HepG2 (cell line): ENCODE results near the gene MGA. TPM values are rescaled to one million over a fixed set of nuclear protein-coding genes. Genes with fewer than 3 reads are reported as not detected.

ENCODE experiments used
- ATAC-seq: fragments of 200-7000 bp; cut with Tn5 transposase; 3 replicates; pipeline ENCODE4 v1.9.1; 2020; ENCODE audit warnings: mild to moderate bottlenecking, moderate library complexity
- BruUV-seq: library from RNA; stranded (reverse); fragments of 400-500 nt; replicated peaks from 2 replicates; lab custom pipeline; 2021; lab: Mats Ljungman, UMichigan
- CTCF ChIA-PET: fragments of 300-600 bp; formaldehyde crosslinking; extraction: SDS; loops from one replicate; lab custom pipeline; 2021; ENCODE audit warnings: low total read pairs, inconsistent platforms, low intra/inter-chr PET ratio; lab: Yijun Ruan, JAX
- POLR2A ChIA-PET: fragments of 350-600 bp; sonication (Branson Sonifier 250); formaldehyde crosslinking; loops from one replicate; lab custom pipeline; 2020; ENCODE audit warnings: antibody characterized with exemption, inconsistent platforms; lab: Yijun Ruan, JAX
- DNase-seq: peaks from one replicate; pipeline ENCODE4 v3.0.0-alpha.2; 2015; ENCODE audit warnings: low spot score
- FAIRE-seq: peaks from 3 replicates; lab custom pipeline; 2011; peaks lifted over from hg19 to GRCh38; lab: Jason Lieb, UNC
- H2AFZ ChIP-seq: one replicate; pipeline ENCODE4 v1.6.1; 2011; ENCODE audit warnings: low read length, inconsistent platforms
- H3K27ac ChIP-seq: fragments of 300-600 bp; 3 replicates; pipeline ENCODE4 v1.8.0; 2011; ENCODE audit warnings: mixed run types, mild to moderate bottlenecking, mixed read lengths, low read length, inconsistent platforms; ENCODE audit not compliant: insufficient read depth; ENCODE audit errors: extremely low read length
- H3K27me3 ChIP-seq, 2 experiments: fragments of 200-600 bp in 1 of 2; 2 replicates in 1 of 2; 3 replicates in 1 of 2; pipeline versions ENCODE4 v1.6.0 to v1.8.0; 2011; ENCODE audit warnings: low read length in 2 of 2, mild to moderate bottlenecking in 2 of 2, moderate library complexity in 2 of 2, inconsistent platforms in 1 of 2; ENCODE audit not compliant: insufficient read depth in 2 of 2, control insufficient read depth in 1 of 2
- H3K36me3 ChIP-seq, 2 experiments: fragments of 200-600 bp in 1 of 2; replicated peaks in 1 of 2; 2 replicates in 1 of 2; 3 replicates in 1 of 2; pipeline versions ENCODE4 v1.5.1 to v1.8.0; 2011; ENCODE audit warnings: low read length in 2 of 2, inconsistent platforms in 1 of 2; ENCODE audit not compliant: insufficient read depth in 2 of 2, control insufficient read depth in 1 of 2
- H3K4me1 ChIP-seq: 2 replicates; pipeline ENCODE4 v1.5.1; 2012; ENCODE audit warnings: low read length, inconsistent platforms; ENCODE audit not compliant: insufficient read depth
- H3K4me2 ChIP-seq: 2 replicates; pipeline ENCODE4 v1.6.0; 2011; ENCODE audit warnings: low read depth, low read length, inconsistent platforms
- H3K4me3 ChIP-seq, 3 experiments: fragments of 200-600 bp in 1 of 3; sonication (generic), shearing (Covaris generic) in 1 of 3; replicated peaks in 1 of 3; 2 replicates each; pipeline ENCODE4 v1.5.1; 2011 to 2016; ENCODE audit warnings: low read length in 3 of 3, inconsistent platforms in 2 of 3, low read depth in 2 of 3, mild to moderate bottlenecking in 2 of 3, control low read depth in 1 of 3, mixed read lengths in 1 of 3; ENCODE audit not compliant: insufficient read depth in 1 of 3
- H3K79me2 ChIP-seq: one replicate; pipeline ENCODE4 v1.6.1; 2011; ENCODE audit warnings: low read length, inconsistent platforms; ENCODE audit not compliant: insufficient read depth
- H3K9ac ChIP-seq: 2 replicates; pipeline ENCODE4 v1.6.0; 2011; ENCODE audit warnings: mild to moderate bottlenecking, low read depth, low read length, inconsistent platforms; ENCODE audit not compliant: insufficient read depth
- H3K9me3 ChIP-seq: 2 replicates; pipeline ENCODE4 v1.5.1; 2012; ENCODE audit warnings: mild to moderate bottlenecking, low read length
- H4K20me1 ChIP-seq: 2 replicates; pipeline ENCODE4 v1.6.0; 2011; ENCODE audit warnings: inconsistent platforms, mild to moderate bottlenecking, low read length, moderate library complexity; ENCODE audit not compliant: insufficient read depth
- AHR ChIP-seq: IDR thresholded peaks from 2 replicates; pipeline ENCODE4 v1.6.1; 2018; ENCODE audit warnings: missing genetic modification reagents, missing compliant biosample characterization
- CCDC6 ChIP-seq: sonication (generic); formaldehyde crosslinking; IDR thresholded peaks from 2 replicates; pipeline ENCODE4 v1.8.1; 2022; ENCODE audit warnings: mild to moderate bottlenecking, missing genetic modification reagents, moderate library complexity
- HES4 ChIP-seq: sonication (generic); formaldehyde crosslinking; IDR thresholded peaks from 2 replicates; pipeline ENCODE4 v1.9.0; 2021; ENCODE audit warnings: mild to moderate bottlenecking, missing genetic modification reagents, borderline replicate concordance
- KMT2B ChIP-seq: IDR thresholded peaks from 2 replicates; pipeline ENCODE4 v1.6.1; 2016; ENCODE audit warnings: missing genetic modification reagents, missing compliant biosample characterization
- MYC ChIP-seq: sonication (generic); formaldehyde crosslinking; IDR thresholded peaks from 2 replicates; pipeline ENCODE4 v1.9.0; 2021; ENCODE audit warnings: missing genetic modification reagents, borderline replicate concordance
- U2AF2 ChIP-seq: fragments of 200-400 bp; formaldehyde crosslinking; IDR thresholded peaks from 2 replicates; pipeline ENCODE4 v1.6.1; 2017; ENCODE audit warnings: low read depth, mild to moderate bottlenecking, low read length
- ZNF530 ChIP-seq: sonication (generic); formaldehyde crosslinking; IDR thresholded peaks from 2 replicates; pipeline ENCODE4 v1.5.0; 2020; ENCODE audit warnings: low read depth, mild to moderate bottlenecking, missing genetic modification reagents
- WGBS: methylation state at CpG from one replicate; pipeline ENCODE4 v1.1.6; 2017; ENCODE audit warnings: low lambda C conversion rate; 5-methylcytosine and 5-hydroxymethylcytosine counted together
- in situ Hi-C: cut with HindIII; loops from 2 replicates; pipeline ENCODE4 v1.10.0; 2017; ENCODE audit warnings: low pct_unique_long_range_greater_than_20kb; ENCODE audit not compliant: extremely low pct_ligation_motif_present
- intact Hi-C: fragments of 100-400 bp; cut with micrococcal nuclease; formaldehyde crosslinking; loops from one replicate; pipeline ENCODE4 v1.10.0; 2022; ENCODE audit not compliant: unreplicated experiment
- polyA plus RNA-seq, 8 experiments: library from polyadenylated mRNA; depleted of rRNA in 3 of 8; stranded (reverse) in 7 of 8; unstranded in 1 of 8; fragments of >200 nt; fragmentation: Illumina TruSeq in 4 of 8; extraction: Trizol in 4 of 8; gene quantifications; 2 replicates each; pipeline versions ENCODE4 v1.2.1 to v1.2.3, GENCODE V29; 2011 to 2016; ENCODE audit warnings: low read depth in 4 of 8, missing spikeins in 1 of 8, mixed read lengths in 1 of 8; ENCODE audit not compliant: insufficient read depth in 1 of 8
- total RNA-seq, 5 experiments: library from RNA; depleted of rRNA; stranded (reverse); fragments of >200 nt; fragmentation: Illumina TruSeq; extraction: Trizol; gene quantifications; 2 replicates each; pipeline ENCODE4 v1.2.3, GENCODE V29; 2016; ENCODE audit warnings: low read depth in 1 of 5

The MGA gene
- total and polyA plus RNA-seq, 2 of the 13 experiments (the other 11 are each of a cell fraction or from before 2014, with no cell fraction given), result 5.3 to 59.0 TPM

GRCh38 chr15:41809526-41810220 lies 149.5 kb downstream of the MGA start (continued):
- no peak for TF ChIP-seq CCDC6
- TF ChIP-seq ZNF530 (CRISPR knock-in tag), result no peak
- TF ChIP-seq U2AF2, result no peak

DNA sequence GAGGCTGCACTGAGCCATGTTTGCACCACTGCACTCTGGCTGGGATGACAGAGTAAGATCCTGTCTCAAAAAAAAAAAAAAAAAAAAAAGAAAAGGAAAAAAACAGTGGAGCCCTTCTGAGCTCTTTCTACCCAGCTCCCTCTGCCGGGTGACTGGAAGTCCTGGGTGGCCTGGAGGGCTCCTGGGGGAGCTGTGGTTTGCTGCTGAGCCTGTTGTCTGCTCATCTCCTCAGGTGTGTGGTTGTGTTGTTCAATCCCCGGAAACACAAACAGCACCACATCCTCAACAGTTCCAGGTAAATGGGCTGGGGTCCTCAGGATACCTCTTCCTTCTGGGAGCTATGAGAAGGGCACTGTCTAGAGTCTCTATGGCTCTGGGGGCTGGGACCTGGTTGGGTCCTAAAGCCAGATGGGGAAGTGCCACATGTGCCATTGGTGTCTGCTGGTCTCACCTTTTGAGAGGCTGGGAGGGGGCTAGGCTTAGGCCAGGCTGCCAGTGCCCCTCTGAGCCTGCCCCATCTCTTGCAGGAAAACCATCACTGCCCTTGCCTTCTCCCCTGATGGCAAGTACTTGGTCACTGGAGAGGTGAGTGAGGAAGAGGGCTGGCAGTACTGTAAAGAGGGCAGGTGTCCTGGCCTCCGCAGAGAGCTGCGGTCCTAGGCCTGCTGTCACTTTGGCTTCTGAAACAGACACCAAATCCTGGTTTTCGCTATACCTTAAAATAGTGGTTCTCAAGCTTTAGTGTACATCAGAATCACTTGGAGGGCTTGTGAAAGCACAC lies 150.6 kb downstream of the MGA start:
- Histone ChIP-seq H3K4me3 (no peak overlapping the region), H3K36me3 (peaks cover 3 to 7% of the 10 kb centered on the region in 2 experiments; a peak in 1 of 5 replicates), H3K9me3 (no peaks in the 10 kb centered on the region), H3K4me2 (no peak overlapping the region), H4K20me1 (no peaks in the 10 kb centered on the region), H2AFZ (no peak overlapping the region), H3K4me1 (no peaks in the 10 kb centered on the region), H3K9ac (no peak overlapping the region), H3K27me3 (no peaks in the 10 kb centered on the region), H3K79me2 (no peaks in the 10 kb centered on the region), H3K27ac (no peak overlapping the region)
- no TSS peak for BruUV-seq
- FAIRE-seq (no peak), DNase-seq (no peak), ATAC-seq (peak; percentile 15)
- CTCF ChIA-PET, result interaction anchor here (4.8 kb wide), 1 partner anchor 38 kb away, joined by 98 read pairs; the partner anchor contains the start of gene MAPKBP1
- in situ Hi-C loops, result loop anchor here (5.0 kb wide), 1 partner anchor 39 kb away; the partner anchor contains the start of gene MAPKBP1
- whole genome bisulfite sequencing, result 100% methylated on average over 5 of the region's 5 CpGs
- TF ChIP-seq HES4 (CRISPR knock-in tag) (0 out of 2 replicates have a peak, but pooled peaks have one; percentile 25), KMT2B (CRISPR knock-in tag) (no peak), AHR (CRISPR knock-in tag) (0 out of 2 replicates have a peak, but pooled peaks have one; percentile 8), MYC (peak; percentile 12; the same call in 1 of the 2 replicates)
- intact Hi-C loops, result loop anchor here (1.0 to 5.0 kb wide), 2 partner anchors 39 to 249 kb away; no protein-coding TSS in a partner anchor
- POLR2A ChIA-PET, result interaction anchor here (1.4 to 3.4 kb wide), 2 partner anchors 37 to 267 kb away, joined by 3 to 20 read pairs; partner anchors contain the start of genes MAPKBP1 and RPAP1
